ENCODE results near the gene LY6G5B.

- TF ChIP-seq CTCF (IDR thresholded peaks at IDR 0.05) = no peak
- no peak for TF ChIP-seq POLR2A (IDR thresholded peaks at IDR 0.05)
Observed at GRCh38 chr6:31621991-31622390, 47.8 kb upstream of the LY6G5B start.
